ENCODE data around the gene PARD3.

The PARD3 gene

DNA sequence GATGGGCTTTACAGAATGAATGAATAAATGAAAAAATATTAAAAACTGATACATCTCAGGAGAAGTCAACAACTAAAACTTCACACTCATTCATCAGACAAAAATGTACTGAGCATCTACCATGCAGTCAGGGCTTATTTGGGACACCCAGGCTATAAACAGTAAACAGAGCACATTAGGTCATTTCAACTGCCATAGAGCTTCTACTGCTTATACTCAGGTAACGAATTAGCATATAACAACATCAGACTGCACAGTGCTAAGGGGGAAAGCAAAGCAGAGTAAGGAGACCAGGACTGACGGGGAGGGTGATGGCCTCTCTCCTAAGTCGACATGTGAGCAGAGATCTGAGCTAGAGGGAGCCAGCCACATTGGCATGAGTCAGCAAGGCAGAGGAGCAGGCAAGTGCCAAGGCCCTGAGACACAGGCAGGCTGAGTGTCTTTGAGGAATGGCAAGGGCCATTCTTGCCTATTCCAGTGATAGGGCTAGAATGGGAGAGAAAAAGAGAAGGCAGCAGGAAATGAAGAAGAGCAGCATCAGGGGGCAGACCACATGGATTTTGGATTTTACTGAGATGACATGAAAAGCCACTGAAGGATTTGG, 528.9 kb downstream of the PARD3 start:
- no peak for TF ChIP-seq CTCF (IDR thresholded peaks at IDR 0.05)

DNA sequence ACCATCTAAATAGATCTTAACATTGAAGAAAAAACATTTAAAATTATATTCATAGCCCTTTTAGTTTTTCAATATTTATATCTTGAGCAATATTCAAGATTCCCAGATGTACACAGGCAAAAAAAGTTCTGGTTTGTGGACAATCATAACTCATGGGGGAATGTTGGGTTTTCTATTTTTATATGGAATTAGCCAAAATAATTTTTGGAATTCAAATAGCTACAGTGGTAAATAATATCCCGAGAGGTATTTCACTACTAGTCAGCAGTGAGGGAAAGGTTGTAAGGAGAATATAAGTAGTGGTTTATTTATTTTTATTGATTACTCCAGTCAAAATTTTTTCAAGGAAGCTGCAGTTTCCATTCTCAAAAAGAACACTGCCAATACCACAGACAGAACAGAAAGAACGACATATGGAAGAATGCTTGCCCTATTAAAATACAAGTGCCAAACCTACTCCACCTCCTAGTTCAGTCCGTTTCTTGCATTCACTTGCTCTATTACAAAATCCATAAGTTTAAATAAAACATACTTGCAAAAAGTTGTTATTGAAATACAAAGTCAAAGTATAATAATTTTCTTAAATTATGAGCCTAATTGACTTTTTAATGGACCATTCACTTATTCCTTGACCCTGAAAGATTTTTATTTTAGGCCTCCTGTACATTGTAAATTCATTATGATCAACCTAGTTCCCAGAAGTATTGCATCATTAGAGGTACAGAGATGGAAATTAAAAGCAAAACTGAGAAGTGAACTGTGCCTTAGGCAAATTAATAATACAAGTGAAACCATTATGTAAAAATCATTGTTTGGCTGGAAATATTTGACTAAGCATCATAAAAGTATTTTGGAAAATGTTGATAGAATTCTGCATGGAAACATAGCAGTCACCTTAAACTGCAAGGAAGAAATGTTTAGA, 533.2 kb downstream of the PARD3 start:
- TF ChIP-seq CTCF (IDR thresholded peaks at IDR 0.05) = no peak

GRCh38 chr10:34280599-34281374, 534.3 kb downstream of the PARD3 start:
- no peak for TF ChIP-seq CTCF (IDR thresholded peaks at IDR 0.05)

DNA sequence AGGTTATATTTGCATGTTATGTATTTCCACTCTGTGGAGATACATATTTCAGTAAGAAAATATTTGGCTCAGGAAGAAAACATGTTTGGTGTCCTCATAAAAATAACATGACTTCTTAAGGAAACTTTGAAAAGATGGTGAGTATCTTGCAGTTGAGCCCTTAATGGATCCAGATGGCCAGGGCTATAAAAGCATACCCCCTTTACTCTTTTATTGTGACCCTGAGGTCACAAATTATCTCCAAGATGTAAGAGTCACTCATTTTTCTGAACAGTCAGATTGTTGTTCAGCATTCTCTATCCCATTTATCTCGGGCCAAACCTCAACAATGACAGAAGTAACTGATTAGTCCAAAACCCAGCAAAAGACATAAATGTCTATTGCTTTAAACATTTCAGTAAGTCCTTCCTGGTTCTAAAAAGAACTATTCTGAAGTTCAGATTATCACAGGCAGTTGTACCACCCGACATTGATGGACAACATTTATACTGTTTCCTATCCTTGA, 539.4 kb downstream of the PARD3 start:
- no peak for TF ChIP-seq CTCF (IDR thresholded peaks at IDR 0.05)

DNA sequence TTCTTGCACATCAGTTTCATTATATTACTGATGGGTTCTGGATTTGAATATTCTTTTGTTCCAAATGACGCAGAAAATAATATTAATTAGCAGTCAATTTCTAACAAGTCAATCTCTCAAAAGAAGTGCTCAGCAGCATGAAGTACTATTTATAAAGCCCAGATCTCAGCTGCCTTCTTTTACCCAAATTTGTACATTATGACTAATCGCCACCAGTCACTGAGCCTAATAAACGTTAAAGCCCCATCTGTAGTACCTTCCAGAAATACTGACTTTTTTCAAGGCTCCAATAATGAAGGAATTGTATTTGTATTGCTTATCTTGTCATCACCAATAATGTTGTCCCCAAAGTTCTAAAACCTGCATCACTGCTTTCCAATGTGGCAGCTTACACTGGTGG, 540.2 kb downstream of the PARD3 start:
- no peak for TF ChIP-seq CTCF (IDR thresholded peaks at IDR 0.05)

DNA sequence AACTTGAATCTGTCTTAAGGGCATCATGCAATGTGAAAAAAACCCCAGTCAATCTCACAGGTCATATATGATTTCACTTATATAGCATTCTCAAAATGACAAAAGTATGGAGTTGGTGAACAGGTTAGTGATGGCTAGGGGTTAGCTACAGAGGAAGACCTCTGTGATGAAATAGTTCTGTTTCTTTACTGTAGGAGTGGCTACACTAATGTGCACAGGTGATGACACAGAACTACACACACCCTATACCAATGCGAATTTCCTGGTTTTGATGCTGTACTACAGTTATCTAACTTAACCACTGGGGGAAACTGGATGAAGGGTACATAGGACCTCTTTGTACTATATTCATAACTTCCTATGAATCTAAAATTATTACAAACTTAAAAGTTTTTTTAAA, 541.8 kb downstream of the PARD3 start:
- TF ChIP-seq CTCF (IDR thresholded peaks at IDR 0.05) = no peak

DNA sequence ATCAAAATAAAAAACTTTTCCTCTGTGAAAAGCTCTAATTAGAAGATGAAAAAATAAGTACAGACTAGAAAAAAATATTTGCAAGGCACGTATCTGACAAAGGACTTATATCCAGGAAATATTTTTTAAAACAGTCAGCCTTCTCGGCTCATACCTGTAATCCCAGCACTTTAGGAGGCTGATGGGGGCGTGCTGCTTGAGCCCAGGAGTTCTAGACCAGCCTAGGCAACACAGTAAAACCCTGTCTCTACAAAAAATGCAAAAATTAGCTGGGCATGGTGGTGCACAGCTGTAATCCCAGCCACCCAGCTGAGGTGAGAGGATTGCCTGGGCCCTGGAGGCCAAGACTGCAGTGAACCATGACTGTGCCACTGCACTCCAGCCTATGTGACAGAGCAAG, 542.8 kb downstream of the PARD3 start:
- TF ChIP-seq CTCF (IDR thresholded peaks at IDR 0.05) = no peak

Data from LNCAP (cell line).